HG02852 (cell line): Measurements from ENCODE around the gene CHD2.

Experiments
- ATAC-seq: cut with Tn5 transposase; IDR thresholded peaks from one replicate; pipeline ENCODE4 v1.9.1; 2021; ENCODE audit warnings: mild to moderate bottlenecking, moderate library complexity; ENCODE audit not compliant: unreplicated experiment

CHD2 gene

GRCh38 chr15:92954578-92954977, 54.5 kb downstream of the CHD2 start:
- ATAC-seq, result no peak

GRCh38 chr15:92955706-92956105, 55.6 kb downstream of the CHD2 start:
- no peak for ATAC-seq

- no peak for ATAC-seq
Measured at GRCh38 chr15:92958105-92958504, 58.0 kb downstream of the CHD2 start.

- no peak for ATAC-seq
Measured at GRCh38 chr15:92959219-92959618, 59.1 kb downstream of the CHD2 start.

GRCh38 chr15:92960996-92961681, 61.0 kb downstream of the CHD2 start:
- ATAC-seq, result no peak

GRCh38 chr15:92962914-92963313, 62.8 kb downstream of the CHD2 start:
- ATAC-seq, result no peak

- ATAC-seq, result no peak
Measured at GRCh38 chr15:92963794-92964193, 63.7 kb downstream of the CHD2 start.

- no peak for ATAC-seq
Measured at GRCh38 chr15:92968926-92969651, 69.0 kb downstream of the CHD2 start.

GRCh38 chr15:92970656-92971055, 70.5 kb downstream of the CHD2 start:
- no peak for ATAC-seq

- no peak for ATAC-seq
Measured at GRCh38 chr15:92971081-92971480, 71.0 kb downstream of the CHD2 start.

GRCh38 chr15:92971713-92972112, 71.6 kb downstream of the CHD2 start:
- no peak for ATAC-seq

- ATAC-seq, result no peak
Measured at GRCh38 chr15:92974183-92974915, 74.2 kb downstream of the CHD2 start.

GRCh38 chr15:92979011-92979701, 79.0 kb downstream of the CHD2 start:
- ATAC-seq, result no peak

GRCh38 chr15:92981333-92981732, 81.2 kb downstream of the CHD2 start:
- ATAC-seq, result no peak

GRCh38 chr15:92984161-92984560, 84.0 kb downstream of the CHD2 start:
- ATAC-seq, result no peak

GRCh38 chr15:92989470-92989869, 89.3 kb downstream of the CHD2 start:
- ATAC-seq, result no peak

GRCh38 chr15:92990031-92990430, 89.9 kb downstream of the CHD2 start:
- no peak for ATAC-seq

- no peak for ATAC-seq
Measured at GRCh38 chr15:92992720-92993119, 92.6 kb downstream of the CHD2 start.

GRCh38 chr15:92997821-92998220, 97.7 kb downstream of the CHD2 start:
- ATAC-seq, result no peak

- ATAC-seq, result no peak
Measured at GRCh38 chr15:93001156-93001555, 101.0 kb downstream of the CHD2 start.

GRCh38 chr15:93001881-93002280, 101.8 kb downstream of the CHD2 start:
- ATAC-seq, result no peak
